CD1c-positive myeloid dendritic cell (primary cell): ENCODE measurements around the gene ARMC12.

ENCODE experiments used
- DNase-seq: peaks from one replicate; pipeline ENCODE4 v3.0.0-alpha.2; 2016; ENCODE audit errors: extremely low spot score

Gene ARMC12

GRCh38 chr6:35735452-35735851 is 1.4 kb upstream of the ARMC12 start:
- no peak for DNase-seq

- peak; percentile 85 for DNase-seq
Observed at GRCh38 chr6:35736253-35736894, 458 bp upstream of the ARMC12 start.

GRCh38 chr6:35737413-35738211 is 780 bp downstream of the ARMC12 start:
- peak; percentile 85 for DNase-seq

- no peak for DNase-seq
Observed at GRCh38 chr6:35739645-35740524, 3.1 kb downstream of the ARMC12 start.

GRCh38 chr6:35742842-35743241 is 6.0 kb downstream of the ARMC12 start:
- no peak for DNase-seq

- peak; percentile 50 for DNase-seq
Observed at GRCh38 chr6:35745509-35745908, 8.7 kb downstream of the ARMC12 start.

GRCh38 chr6:35746516-35746915 is 9.7 kb downstream of the ARMC12 start:
- no peak for DNase-seq

- DNase-seq, result no peak
Observed at GRCh38 chr6:35747877-35748276, 11.0 kb downstream of the ARMC12 start.

GRCh38 chr6:35750557-35750956 is 13.7 kb downstream of the ARMC12 start:
- DNase-seq, result no peak

- DNase-seq, result no peak
Observed at GRCh38 chr6:35751594-35751993, 14.8 kb downstream of the ARMC12 start.

GRCh38 chr6:35752330-35752729 is 15.5 kb downstream of the ARMC12 start:
- DNase-seq, result no peak

- DNase-seq, result no peak
Observed at GRCh38 chr6:35754452-35755277, 17.8 kb downstream of the ARMC12 start.

GRCh38 chr6:35755278-35755924 is 18.6 kb downstream of the ARMC12 start:
- DNase-seq, result no peak

GRCh38 chr6:35757456-35758123 is 20.8 kb downstream of the ARMC12 start:
- DNase-seq, result no peak

- no peak for DNase-seq
Observed at GRCh38 chr6:35759426-35759825, 22.6 kb downstream of the ARMC12 start.

GRCh38 chr6:35765739-35766138 is 28.9 kb downstream of the ARMC12 start:
- DNase-seq, result no peak

GRCh38 chr6:35769211-35769610 is 32.4 kb downstream of the ARMC12 start:
- no peak for DNase-seq

- no peak for DNase-seq
Observed at GRCh38 chr6:35771343-35771627, 34.5 kb downstream of the ARMC12 start.

GRCh38 chr6:35774116-35774794 is 37.4 kb downstream of the ARMC12 start:
- DNase-seq, result no peak

GRCh38 chr6:35775031-35775430 is 38.2 kb downstream of the ARMC12 start:
- DNase-seq, result no peak
